DND-41 (cell line): ENCODE measurements around the gene DNAH2.

Experiments used
- EZH2 ChIP-seq: IDR thresholded peaks from 3 replicates; pipeline ENCODE4 v1.6.1; 2012; ENCODE audit warnings: borderline replicate concordance, low read depth, mild to moderate bottlenecking, moderate library complexity, low read length, inconsistent platforms; ENCODE audit not compliant: severe bottlenecking
- TF ChIP-seq, protein P1 (sequence below): IDR thresholded peaks from 2 replicates; pipeline ENCODE4 v1.5.1; 2012; ENCODE audit warnings: borderline replicate concordance, low read length, moderate library complexity, mild to moderate bottlenecking; ENCODE audit not compliant: poor library complexity, severe bottlenecking; ENCODE audit errors: extremely low read depth

DNA sequence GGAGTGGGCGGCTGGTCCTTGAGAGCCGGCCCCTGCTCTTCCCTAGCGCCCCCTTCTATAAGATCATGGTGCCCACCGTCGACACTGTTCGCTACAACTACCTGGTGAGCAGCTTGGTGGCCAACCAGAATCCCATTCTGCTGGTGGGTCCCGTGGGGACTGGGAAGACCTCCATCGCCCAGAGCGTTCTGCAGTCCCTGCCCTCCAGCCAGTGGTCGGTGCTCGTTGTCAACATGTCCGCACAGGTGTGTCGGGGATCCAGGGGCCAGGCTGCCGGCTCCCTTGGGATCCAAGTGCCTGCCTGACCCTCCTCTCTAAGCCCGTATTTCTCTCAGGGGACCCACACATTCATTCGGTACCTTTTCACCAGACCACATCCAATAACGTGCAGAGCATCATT lies 75.1 kb downstream of the DNAH2 start:
- TF ChIP-seq, protein P1, sequence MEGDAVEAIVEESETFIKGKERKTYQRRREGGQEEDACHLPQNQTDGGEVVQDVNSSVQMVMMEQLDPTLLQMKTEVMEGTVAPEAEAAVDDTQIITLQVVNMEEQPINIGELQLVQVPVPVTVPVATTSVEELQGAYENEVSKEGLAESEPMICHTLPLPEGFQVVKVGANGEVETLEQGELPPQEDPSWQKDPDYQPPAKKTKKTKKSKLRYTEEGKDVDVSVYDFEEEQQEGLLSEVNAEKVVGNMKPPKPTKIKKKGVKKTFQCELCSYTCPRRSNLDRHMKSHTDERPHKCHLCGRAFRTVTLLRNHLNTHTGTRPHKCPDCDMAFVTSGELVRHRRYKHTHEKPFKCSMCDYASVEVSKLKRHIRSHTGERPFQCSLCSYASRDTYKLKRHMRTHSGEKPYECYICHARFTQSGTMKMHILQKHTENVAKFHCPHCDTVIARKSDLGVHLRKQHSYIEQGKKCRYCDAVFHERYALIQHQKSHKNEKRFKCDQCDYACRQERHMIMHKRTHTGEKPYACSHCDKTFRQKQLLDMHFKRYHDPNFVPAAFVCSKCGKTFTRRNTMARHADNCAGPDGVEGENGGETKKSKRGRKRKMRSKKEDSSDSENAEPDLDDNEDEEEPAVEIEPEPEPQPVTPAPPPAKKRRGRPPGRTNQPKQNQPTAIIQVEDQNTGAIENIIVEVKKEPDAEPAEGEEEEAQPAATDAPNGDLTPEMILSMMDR = no peak
- TF ChIP-seq EZH2 = no peak
